ENCODE results near the gene ZNF853. TPM values are rescaled to one million over a fixed set of nuclear protein-coding genes. Genes with fewer than 3 reads are reported as not detected.
"Not testable (repeated sequence)": the region's sequence is repeated elsewhere in the genome, so short reads cannot be mapped to it uniquely, and the experiment has no call there.

Gene ZNF853
- total and polyA plus RNA-seq, 5 donors: 8.2 to 20.6 (median 15.7) TPM

DNA sequence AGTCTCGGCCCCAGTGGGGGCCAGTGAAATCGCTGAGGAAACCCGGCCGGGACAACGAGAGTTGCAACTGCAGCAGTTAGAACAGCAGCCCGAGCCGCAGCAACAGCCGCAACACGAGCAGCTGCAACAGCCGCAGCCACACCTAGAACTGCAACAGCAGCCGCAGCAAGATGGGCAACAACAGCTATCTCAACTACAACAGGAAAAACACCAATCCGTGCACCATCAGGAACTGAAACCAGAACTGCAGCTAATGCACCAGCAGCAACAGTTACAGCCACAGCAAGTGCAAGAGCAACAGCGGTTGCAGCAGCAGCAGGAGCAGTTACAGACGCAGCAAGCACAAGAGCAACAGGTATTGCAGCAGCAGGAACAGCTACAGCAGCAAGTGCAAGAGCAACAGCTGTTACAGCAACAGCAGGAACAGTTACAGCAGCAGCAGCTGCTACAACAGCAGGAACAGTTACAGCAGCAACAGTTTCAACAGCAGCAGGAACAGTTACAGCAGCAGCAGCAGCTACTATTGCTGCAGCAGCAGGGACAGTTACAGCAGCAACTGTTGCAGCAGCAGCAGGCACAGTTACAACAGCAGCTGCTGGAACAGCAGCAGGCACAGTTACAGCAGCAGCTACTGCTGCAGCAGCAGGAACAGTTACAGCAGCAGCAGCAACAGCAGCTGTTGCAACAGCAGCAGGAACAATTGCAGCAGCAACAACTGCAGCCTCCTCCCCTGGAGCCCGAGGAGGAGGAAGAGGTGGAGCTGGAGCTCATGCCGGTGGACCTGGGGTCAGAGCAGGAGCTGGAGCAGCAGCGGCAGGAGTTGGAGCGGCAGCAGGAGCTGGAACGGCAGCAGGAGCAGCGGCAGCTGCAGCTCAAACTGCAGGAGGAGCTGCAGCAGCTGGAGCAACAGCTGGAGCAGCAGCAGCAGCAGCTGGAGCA lies 6.1 kb downstream of the ZNF853 start:
- 89% methylated on average over 20 of the region's 20 CpGs for WGBS
- intact Hi-C loops (cut with DNase I): no loop called here

DNA sequence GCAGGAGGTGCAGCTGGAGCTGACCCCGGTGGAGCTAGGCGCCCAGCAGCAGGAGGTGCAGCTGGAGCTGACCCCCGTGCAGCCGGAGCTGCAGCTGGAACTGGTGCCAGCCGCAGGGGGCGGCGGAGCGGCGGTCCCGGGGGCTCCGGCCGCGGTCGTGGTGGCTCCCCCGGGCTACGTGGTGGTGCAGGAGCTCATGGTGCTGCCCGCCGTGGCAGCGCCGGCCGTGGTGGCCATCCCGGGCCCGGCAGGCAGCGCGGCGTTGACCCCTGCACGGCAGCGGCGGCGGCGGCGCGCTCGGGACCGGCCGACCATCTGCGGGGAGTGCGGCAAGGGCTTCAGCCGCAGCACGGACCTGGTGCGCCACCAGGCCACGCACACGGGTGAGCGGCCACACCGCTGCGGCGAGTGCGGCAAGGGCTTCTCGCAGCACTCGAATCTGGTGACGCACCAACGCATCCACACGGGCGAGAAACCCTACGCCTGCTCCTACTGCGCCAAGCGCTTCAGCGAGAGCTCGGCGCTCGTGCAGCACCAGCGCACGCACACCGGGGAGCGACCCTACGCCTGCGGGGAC lies 6.8 kb downstream of the ZNF853 start:
- WGBS: 97% methylated on average over 67 of the region's 67 CpGs
- no peak overlapping the region for H3K27ac ChIP-seq (ENCODE audit: low read length)
- no peaks in the 10 kb centered on the region for H3K4me1 ChIP-seq (ENCODE audit: control insufficient read depth, insufficient read depth, low read length)
- DNase-seq (no peak), ATAC-seq (no peak)
- no peaks in the 10 kb centered on the region for H3K9me3 ChIP-seq (ENCODE audit: control insufficient read depth, low read length)
- H3K27me3 ChIP-seq (ENCODE audit: control insufficient read depth, insufficient read depth): no peaks in the 10 kb centered on the region
- intact Hi-C loops (cut with DNase I): no loop called here
- no peak overlapping the region for H3K4me3 ChIP-seq (ENCODE audit: low read length)

More for the DNA sequence above, 6.1 kb downstream of the ZNF853 start:
- no peak overlapping the region for H3K27ac ChIP-seq (ENCODE audit: low read length)
- H3K9me3 ChIP-seq (ENCODE audit: control insufficient read depth, low read length): no peaks in the 10 kb centered on the region
- H3K4me3 ChIP-seq (ENCODE audit: low read length): no peak overlapping the region
- no peak for ATAC-seq
- no peak for DNase-seq
- no peaks in the 10 kb centered on the region for H3K27me3 ChIP-seq (ENCODE audit: control insufficient read depth, insufficient read depth)
- no peaks in the 10 kb centered on the region for H3K4me1 ChIP-seq (ENCODE audit: control insufficient read depth, insufficient read depth, low read length)

DNA sequence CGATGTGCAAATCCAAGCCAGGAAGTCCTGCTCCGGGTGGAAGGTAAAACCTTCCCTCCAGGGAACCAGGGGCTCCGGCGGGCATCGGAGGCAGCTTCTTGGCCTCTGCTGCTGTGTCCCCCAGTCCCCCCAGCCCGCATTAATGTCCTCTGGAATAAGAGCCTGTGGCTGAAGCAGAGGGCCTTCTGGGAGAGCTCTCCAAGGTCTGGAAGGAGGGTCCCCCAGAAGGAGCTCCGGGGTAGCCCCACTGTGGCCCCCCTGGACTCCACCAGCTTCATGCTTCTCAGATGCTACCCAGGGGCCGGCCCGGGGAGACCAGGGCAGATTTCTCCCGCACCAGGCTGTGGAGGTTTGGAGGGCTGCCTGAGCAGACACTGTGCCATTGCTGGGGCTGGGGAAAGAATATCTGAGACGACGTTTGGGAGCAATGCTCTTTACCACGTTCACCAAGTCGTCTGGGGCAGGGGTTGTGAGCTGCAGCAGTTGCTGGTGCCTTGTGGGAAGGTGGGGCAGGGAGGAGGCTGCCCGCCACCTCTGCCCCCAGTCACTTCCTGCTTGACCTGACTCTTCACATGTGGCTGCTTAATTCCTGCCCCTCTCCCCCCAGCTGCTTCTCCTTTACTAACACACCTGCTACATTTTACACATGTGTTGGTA lies 8.3 kb downstream of the ZNF853 start:
- Histone ChIP-seq H3K9me3 (ENCODE audit: control insufficient read depth, low read length) (no peaks in the 10 kb centered on the region), H3K27ac (ENCODE audit: low read length) (no peak overlapping the region), H3K4me3 (ENCODE audit: low read length) (no peak overlapping the region), H3K4me1 (ENCODE audit: control insufficient read depth, insufficient read depth, low read length) (no peaks in the 10 kb centered on the region), H3K27me3 (ENCODE audit: control insufficient read depth, insufficient read depth) (no peaks in the 10 kb centered on the region)
- DNase-seq (no peak), ATAC-seq (no peak)
- intact Hi-C loops (cut with DNase I): no loop called here
- 78% methylated on average over 15 of the region's 15 CpGs for WGBS

DNA sequence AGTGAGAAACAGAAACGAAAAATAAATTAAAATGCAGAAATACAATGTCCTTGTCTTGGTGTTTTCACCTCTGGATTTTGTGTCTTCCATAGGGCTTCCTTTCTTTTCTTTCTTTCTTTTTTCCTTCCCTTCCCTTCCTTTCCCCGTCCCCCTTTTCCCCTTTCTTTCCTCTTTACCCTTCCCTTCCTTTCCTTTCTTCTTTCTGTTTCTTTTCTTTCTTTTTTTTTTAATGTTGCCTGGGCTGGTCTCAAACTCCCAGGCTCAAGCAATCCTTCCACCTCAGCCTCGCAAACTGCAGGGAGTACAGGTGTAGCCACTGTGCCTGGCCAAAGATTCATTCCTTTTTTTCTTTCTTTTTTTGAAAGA lies 8.8 kb downstream of the ZNF853 start:
- H3K27me3 ChIP-seq (ENCODE audit: control insufficient read depth, insufficient read depth): no peaks in the 10 kb centered on the region
- WGBS: 78% methylated on average over 3 of the region's 3 CpGs
- no peaks in the 10 kb centered on the region for H3K4me1 ChIP-seq (ENCODE audit: control insufficient read depth, insufficient read depth, low read length)
- DNase-seq: no peak
- intact Hi-C loops (cut with DNase I): no loop called here
- ATAC-seq: no peak
- H3K9me3 ChIP-seq (ENCODE audit: control insufficient read depth, low read length): no peaks in the 10 kb centered on the region
- no peak overlapping the region for H3K27ac ChIP-seq (ENCODE audit: low read length)
- no peak overlapping the region for H3K4me3 ChIP-seq (ENCODE audit: low read length)

DNA sequence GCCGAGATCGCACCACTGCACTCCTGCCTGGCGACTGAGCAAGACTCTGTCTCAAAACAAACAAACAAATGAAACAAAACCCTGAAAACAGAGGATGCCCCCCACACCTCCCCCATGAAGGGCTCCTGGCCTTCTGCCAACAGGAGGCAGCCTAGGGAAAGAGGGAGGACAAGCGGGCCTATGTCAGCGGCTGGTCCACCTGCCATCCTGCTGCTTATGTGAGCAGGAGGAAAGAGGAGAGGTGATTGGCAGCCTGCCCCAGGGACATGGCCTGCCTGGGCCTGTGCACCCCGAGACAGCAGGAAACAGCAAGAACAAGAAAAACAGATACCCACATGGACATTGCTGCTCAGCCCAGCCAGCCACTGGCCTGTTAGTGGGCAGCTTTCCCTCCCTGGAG lies 12.6 kb downstream of the ZNF853 start:
- H3K27me3 ChIP-seq (ENCODE audit: control insufficient read depth, insufficient read depth): no peaks in the 10 kb centered on the region
- 88% methylated on average over 6 of the region's 6 CpGs for WGBS
- no peaks in the 10 kb centered on the region for H3K4me1 ChIP-seq (ENCODE audit: control insufficient read depth, insufficient read depth, low read length)
- no peak overlapping the region for H3K27ac ChIP-seq (ENCODE audit: low read length)
- H3K4me3 ChIP-seq (ENCODE audit: low read length): no peak overlapping the region
- no peaks in the 10 kb centered on the region for H3K9me3 ChIP-seq (ENCODE audit: control insufficient read depth, low read length)
- DNase-seq (no peak), ATAC-seq (no peak)
- intact Hi-C loops (cut with DNase I): no loop called here

DNA sequence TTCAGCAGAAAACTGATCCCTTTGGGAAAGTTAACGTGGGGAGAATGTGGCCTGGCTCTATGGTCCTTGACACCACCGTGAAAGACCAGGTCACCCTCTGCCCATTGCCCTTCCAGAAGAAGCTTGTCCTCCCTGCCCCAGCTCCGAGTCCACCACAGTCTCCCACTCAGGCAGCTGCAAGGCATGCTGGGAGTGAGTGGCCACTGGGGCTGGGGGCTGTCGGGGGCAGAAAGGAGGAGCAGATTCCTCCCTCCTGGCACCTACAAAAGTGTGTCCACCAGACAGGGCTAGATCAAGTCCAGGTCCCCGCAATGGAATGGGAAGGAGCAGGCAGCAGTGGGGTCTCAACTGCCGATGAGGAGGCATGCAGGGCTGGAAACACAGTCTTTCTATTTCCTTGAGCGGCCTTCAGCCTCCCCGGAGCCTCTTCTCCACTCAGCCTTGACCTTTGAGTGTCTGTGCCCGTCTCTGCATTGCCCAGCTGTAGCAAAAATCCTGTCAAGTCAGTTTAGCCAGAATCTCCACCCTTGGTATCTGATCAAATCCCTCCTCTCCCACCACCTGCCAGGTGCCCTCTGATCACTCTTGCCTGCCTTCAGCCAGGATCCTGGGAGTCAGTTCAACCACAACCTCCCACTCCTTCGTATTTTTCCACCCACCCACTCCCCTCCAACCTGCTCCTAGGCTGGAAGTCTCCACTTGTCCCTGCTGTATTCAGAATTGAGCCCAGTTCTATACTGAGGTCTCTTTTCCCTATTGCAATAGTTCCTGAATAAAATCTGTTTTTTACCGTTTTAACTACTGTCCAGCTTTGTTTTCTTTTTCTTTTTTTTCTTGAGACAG lies 14.8 kb downstream of the ZNF853 start:
- intact Hi-C loops (cut with DNase I): no loop called here
- no peak overlapping the region for H3K27ac ChIP-seq (ENCODE audit: low read length)

DNA sequence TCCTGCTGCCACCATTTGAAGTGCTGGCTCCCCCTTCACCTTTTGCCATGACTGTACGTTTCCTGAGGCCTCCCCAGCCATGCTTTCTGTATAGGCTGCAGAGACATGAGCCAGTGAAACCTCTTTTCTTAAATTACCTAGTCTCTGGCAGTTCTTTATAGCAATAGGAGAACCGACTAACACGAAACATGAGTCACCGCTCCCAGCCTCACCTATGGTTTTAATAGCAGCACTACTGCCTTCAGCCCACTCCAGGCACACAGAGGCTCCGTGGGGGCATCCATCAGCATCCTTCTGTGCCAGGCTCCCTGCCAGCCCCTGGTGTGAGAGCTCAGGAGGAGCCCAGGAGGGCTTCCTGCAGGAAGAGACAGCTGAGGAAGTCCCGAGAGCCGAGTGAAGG lies 16.2 kb downstream of the ZNF853 start:
- intact Hi-C loops (cut with DNase I): no loop called here
- WGBS: 75% methylated on average over 7 of the region's 7 CpGs

More for the DNA sequence above, 14.8 kb downstream of the ZNF853 start:
- H3K9me3 ChIP-seq (ENCODE audit: control insufficient read depth, low read length): no peaks in the 10 kb centered on the region
- H3K4me1 ChIP-seq (ENCODE audit: control insufficient read depth, insufficient read depth, low read length): no peaks in the 10 kb centered on the region
- ATAC-seq (no peak), DNase-seq (no peak)
- no peak overlapping the region for H3K4me3 ChIP-seq (ENCODE audit: low read length)
- WGBS: 70% methylated on average over 11 of the region's 11 CpGs
- H3K27me3 ChIP-seq (ENCODE audit: control insufficient read depth, insufficient read depth): no peaks in the 10 kb centered on the region

DNA sequence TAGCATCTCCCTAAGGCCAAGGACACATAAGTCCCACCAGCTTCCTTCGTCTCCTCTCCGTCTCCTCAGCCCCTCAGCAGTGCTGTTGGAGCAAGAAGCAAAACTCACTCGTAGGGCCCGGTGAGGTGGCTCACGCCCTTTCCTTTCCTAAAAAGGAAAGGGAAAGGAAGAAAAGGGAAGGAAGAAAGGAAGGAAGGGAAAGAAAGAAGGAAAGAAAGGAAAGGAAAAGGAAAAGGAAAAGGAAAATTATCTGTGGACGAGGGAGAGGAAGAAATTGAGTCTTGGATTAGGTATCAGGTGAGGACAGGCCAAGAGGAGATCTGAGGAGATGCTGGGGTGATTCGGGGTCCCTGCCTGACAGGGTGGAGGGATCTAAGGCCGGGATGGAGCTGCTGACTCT lies 18.6 kb downstream of the ZNF853 start:
- H3K4me3 ChIP-seq (ENCODE audit: low read length): no peak overlapping the region
- H3K27ac ChIP-seq (ENCODE audit: low read length): no peak overlapping the region
- ATAC-seq (no peak), DNase-seq (no peak)
- intact Hi-C loops (cut with DNase I): no loop called here
- no peaks in the 10 kb centered on the region for H3K4me1 ChIP-seq (ENCODE audit: control insufficient read depth, insufficient read depth, low read length)
- 68% methylated on average over 8 of the region's 8 CpGs for WGBS
- no peaks in the 10 kb centered on the region for H3K9me3 ChIP-seq (ENCODE audit: control insufficient read depth, low read length)
- H3K27me3 ChIP-seq (ENCODE audit: control insufficient read depth, insufficient read depth): no peaks in the 10 kb centered on the region

More for the DNA sequence above, 16.2 kb downstream of the ZNF853 start:
- H3K4me3 ChIP-seq (ENCODE audit: low read length): no peak overlapping the region
- DNase-seq (no peak), ATAC-seq (no peak)
- H3K27ac ChIP-seq (ENCODE audit: low read length): no peak overlapping the region
- H3K27me3 ChIP-seq (ENCODE audit: control insufficient read depth, insufficient read depth): no peaks in the 10 kb centered on the region
- no peaks in the 10 kb centered on the region for H3K9me3 ChIP-seq (ENCODE audit: control insufficient read depth, low read length)
- H3K4me1 ChIP-seq (ENCODE audit: control insufficient read depth, insufficient read depth, low read length): no peaks in the 10 kb centered on the region

DNA sequence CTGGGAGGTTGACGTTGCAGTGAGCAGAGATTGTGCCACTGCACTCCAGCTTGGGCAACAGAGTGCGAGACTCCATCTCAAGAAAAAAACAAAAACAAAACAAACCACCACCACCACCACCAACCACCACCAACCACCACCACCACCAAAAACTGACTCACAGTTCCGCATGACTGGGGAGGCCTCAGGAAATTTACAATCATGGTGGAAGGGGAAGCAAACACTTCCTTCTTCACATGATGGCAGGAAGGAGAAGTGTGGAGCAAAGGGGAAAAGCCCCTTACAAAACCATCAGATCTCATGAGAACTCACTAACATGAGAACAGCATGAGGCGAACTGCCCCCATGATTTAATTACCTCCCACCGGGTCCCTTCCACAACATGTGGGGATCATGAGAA lies 19.6 kb downstream of the ZNF853 start:
- H3K27me3 ChIP-seq (ENCODE audit: control insufficient read depth, insufficient read depth); H3K9me3 ChIP-seq (ENCODE audit: control insufficient read depth, low read length); intact Hi-C loops (cut with DNase I); H3K4me1 ChIP-seq (ENCODE audit: control insufficient read depth, insufficient read depth, low read length); ATAC-seq; H3K4me3 ChIP-seq (ENCODE audit: low read length); DNase-seq; H3K27ac ChIP-seq (ENCODE audit: low read length): not testable (repeated sequence)
- WGBS: 86% methylated on average over 5 of the region's 5 CpGs

DNA sequence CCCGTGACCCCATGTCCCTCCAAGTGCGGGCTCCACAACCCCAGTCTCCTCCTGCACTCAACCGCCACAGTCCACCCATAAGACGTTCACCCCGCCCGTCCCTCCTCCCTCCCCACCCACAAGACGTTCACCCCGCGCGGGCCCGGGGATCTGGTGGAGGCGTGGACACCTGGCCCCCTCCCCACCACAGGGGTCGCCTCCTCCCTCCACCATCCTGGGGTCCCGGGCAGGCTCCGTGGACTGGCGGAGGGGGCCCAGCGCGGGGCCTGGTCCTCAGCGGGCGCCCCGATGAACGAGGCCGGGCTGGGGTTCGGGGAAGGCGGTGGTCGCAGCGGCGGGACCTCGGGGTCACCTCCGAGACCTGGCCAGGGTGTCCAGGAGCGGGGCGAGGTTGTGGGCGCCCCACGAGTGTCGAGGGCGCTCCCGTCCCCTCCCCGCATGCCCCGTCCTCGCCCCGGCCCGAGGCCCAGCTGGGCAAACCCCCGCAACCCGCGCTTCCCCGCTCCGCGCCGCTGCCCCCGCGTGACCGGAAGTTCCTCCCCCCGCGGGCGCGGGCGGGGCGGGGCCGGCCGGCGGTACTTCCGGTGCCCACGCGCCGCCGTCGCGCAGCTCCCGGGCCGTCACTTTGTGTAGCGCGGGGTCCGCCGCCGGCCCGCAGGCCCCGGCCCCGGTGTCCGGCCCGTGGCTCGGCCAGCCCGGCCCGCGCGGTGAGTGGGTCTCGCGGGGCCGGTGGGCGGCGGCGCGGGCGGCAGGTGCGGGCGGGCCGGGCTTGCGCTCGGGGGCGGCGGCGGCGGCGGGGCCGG lies 21.5 kb downstream of the ZNF853 start, which contains the start of gene ZNF316:
Gene ZNF316, plus strand, starts transcription at position 578 of the 803 bp plus-strand sequence. CDS start 5,092 bp downstream, outside the sequence.
- WGBS: 1% methylated on average over 104 of the region's 104 CpGs
- ATAC-seq: peak; percentile 76 to 88
- DNase-seq: peak; percentile 71 to 89 (median 89)
- peak within 1 kb of the TSS; percentile 97 for H3K4me3 ChIP-seq (ENCODE audit: low read length)
- H3K27me3 ChIP-seq (ENCODE audit: control insufficient read depth, insufficient read depth): no peaks in the 10 kb centered on the region
- intact Hi-C loops (cut with DNase I): no loop called here
- H3K9me3 ChIP-seq (ENCODE audit: control insufficient read depth, low read length): no peaks in the 10 kb centered on the region
- no peaks in the 10 kb centered on the region for H3K4me1 ChIP-seq (ENCODE audit: control insufficient read depth, insufficient read depth, low read length)
- peak within 1 kb of the TSS; percentile 25 for H3K27ac ChIP-seq (ENCODE audit: low read length)

All from right cardiac atrium (tissue), 5 donors.